GM04503 (cell line): Measurements from ENCODE around the gene GALNT14.
"Not testable (repeated sequence)": the region's sequence is repeated elsewhere in the genome, so short reads cannot be mapped to it uniquely, and the experiment has no call there.

Source experiments
- DNase-seq: peaks from one replicate; pipeline ENCODE4 v3.0.0-alpha.2; 2012; ENCODE audit warnings: low read depth

GALNT14 gene, protein sequence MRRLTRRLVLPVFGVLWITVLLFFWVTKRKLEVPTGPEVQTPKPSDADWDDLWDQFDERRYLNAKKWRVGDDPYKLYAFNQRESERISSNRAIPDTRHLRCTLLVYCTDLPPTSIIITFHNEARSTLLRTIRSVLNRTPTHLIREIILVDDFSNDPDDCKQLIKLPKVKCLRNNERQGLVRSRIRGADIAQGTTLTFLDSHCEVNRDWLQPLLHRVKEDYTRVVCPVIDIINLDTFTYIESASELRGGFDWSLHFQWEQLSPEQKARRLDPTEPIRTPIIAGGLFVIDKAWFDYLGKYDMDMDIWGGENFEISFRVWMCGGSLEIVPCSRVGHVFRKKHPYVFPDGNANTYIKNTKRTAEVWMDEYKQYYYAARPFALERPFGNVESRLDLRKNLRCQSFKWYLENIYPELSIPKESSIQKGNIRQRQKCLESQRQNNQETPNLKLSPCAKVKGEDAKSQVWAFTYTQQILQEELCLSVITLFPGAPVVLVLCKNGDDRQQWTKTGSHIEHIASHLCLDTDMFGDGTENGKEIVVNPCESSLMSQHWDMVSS

GRCh38 chr2:31138037-31138962 lies at the start of gene GALNT14:
Gene GALNT14 (minus strand): TSS chr2:31138440. CDS start chr2:31138086, 354 bp downstream.
- DNase-seq: no peak

- DNase-seq: no peak
Measured at GRCh38 chr2:31187166-31187565, 48.9 kb upstream of the GALNT14 start.

DNA sequence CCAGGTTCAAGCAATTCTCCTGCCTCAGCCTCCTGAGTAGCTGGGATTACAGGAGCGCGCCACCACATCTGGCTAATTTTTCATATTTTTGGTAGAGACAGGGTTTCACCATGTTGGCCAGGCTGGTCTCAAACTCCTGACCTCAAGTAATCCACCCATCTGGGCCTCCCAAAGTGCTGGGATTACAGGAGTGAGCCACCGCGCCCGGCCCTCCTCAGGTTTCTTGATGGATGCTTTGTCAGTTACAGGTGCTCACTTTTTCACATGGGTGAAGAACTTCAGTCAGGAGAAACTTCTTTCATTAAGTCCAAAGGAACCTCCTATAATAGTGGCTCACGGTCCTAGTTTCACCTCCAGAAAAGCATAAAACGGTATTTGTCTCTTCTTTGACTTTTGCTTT lies 45.7 kb upstream of the GALNT14 start:
- DNase-seq: not testable (repeated sequence)

DNA sequence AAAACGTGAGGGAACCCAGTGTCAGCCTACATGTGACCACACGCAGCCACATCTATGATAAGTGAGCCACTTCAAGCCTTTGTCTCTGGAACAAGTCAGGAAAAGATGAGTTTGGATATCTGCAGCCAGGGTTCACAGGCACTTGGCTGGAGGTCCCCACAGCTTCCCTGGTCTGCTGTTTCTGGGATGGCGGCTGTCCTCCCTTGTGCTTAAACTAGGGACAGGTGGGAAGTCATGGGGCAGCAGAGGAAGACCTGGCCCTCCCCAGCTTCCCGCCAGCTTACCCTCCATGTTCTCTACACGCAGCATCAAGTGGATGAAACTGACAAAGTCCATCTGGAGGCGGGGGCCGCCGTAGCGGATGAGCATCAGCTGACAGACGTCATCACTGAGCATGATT lies 38.5 kb upstream of the GALNT14 start:
- no peak for DNase-seq

DNA sequence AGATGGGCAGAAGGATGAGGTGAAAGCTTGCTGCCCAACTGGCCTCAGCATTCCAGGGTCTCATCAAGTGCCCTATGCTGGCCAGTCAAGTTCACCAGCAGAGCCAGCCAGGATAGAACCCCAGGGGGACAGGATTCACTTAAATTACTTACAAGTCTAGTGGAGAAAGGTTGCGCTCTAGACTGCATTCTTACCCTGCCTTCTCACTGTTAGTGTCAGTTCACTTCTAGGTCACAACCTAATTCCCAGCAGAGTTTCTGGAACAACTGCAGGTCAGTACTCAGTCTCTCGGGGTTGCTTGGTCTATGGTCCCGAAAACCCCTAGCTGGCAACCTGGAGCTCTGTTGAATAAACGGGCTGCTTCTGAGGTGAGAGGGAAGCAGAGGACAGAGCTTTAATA lies 32.9 kb upstream of the GALNT14 start:
- DNase-seq: no peak

DNA sequence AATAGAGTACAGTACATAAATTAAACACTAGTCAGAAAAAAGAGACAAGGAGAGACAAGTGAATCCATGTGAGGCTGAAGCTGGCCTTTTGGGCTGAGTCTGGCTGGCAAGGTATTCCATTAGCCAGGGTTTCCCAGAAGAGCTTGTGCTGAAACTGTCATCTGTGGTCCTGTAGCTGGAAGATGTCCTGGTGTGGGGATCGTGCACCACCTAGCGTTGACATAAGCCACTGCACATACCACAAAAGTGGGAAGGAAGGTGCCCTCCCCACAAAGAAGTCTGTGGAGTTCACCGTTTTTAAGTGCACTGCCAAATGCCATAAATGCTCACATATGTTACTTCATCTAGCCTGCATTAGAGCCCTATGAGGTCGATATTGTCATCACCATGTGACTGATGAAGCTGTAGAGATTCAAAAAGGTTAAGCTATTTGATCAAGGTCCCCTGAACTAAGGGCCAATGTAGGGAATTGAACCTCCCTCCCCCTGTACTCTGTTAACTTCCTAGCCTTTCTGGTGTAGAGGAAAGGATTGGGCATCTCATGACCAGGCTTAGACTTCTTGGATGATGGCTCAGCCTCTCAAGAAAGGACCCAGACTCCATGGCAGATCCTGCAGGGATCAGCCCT lies 31.9 kb upstream of the GALNT14 start:
- peak; percentile 13 for DNase-seq

GRCh38 chr2:31168291-31168690 lies 30.1 kb upstream of the GALNT14 start:
- peak; percentile 1 for DNase-seq

DNA sequence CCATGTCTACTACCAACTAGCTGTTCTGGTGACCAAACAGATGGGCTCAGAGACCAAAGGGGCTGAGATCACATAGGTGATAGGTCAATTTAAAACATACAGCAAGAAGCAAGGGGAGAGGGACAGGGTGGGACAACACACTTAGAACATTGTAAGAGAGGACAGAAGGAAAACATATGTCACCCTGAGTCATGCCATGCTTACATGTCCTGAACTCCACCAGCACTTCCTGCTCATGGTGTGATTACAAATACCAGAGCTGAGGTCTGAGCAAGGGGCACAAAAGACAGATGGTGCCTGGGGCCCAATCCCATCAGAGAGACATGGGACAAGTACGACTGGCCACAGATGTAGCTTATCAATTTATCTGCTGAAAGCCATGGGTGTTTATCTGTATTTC lies 28.7 kb upstream of the GALNT14 start:
- DNase-seq: no peak

- no peak for DNase-seq
Measured at GRCh38 chr2:31163011-31163539, 24.8 kb upstream of the GALNT14 start.

- DNase-seq: no peak
Measured at GRCh38 chr2:31161637-31162036, 23.4 kb upstream of the GALNT14 start.

- no peak for DNase-seq
Measured at GRCh38 chr2:31151501-31151900, 13.3 kb upstream of the GALNT14 start.

- no peak for DNase-seq
Measured at GRCh38 chr2:31150120-31150670, 12.0 kb upstream of the GALNT14 start.

DNA sequence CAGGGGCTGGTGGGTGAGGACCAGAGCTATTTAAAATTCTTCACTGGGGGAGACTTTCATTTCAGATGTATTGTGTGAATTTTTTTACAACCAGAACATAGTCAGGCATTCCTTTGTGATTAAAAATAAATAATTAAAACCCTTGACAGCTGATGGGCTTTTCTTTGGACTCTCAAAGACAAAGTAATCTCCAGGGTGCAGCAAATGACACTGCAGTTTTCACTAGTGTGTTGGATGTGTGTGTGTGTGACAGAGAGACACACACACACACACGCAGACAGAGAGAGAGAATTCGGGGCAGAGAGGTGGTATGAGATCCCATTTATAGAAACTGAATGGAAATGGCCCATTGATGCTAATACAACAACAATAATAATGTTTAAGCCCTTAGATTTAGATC lies 10.3 kb upstream of the GALNT14 start:
- DNase-seq: no peak

GRCh38 chr2:31147645-31148044 lies 9.4 kb upstream of the GALNT14 start:
- DNase-seq: no peak

GRCh38 chr2:31142110-31142509 lies 3.9 kb upstream of the GALNT14 start:
- DNase-seq: no peak

DNA sequence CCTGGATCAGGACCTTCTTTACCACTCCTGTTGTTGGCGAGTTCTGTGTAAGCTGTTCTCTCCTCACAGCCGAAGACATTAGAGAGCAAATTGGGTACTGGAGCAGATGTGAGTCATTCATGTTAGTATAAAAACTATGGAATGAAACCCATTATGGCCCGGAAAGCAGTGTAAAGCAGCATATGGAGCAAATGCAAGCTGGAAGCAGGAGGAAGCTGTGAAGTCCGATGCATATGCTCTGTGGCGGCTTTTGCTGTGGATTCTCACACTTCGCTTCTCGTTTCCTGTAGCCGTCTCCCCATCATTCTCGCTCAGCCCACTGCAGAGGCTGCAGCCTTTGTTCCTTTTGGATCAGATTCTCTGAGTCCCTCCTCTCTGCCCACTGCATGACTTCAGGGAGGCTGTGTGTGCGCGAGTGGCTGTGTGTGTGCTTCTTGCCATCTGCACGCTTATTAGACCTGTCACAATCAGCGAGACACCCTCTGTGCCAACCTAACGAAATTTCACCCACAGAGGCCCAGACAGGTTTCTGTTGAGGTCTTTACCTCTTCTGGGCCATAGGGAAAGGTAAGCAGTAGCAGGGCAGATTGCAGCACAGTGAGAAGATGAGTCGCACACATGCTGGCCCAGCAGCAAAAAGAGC lies 3.3 kb upstream of the GALNT14 start:
- DNase-seq: no peak

DNA sequence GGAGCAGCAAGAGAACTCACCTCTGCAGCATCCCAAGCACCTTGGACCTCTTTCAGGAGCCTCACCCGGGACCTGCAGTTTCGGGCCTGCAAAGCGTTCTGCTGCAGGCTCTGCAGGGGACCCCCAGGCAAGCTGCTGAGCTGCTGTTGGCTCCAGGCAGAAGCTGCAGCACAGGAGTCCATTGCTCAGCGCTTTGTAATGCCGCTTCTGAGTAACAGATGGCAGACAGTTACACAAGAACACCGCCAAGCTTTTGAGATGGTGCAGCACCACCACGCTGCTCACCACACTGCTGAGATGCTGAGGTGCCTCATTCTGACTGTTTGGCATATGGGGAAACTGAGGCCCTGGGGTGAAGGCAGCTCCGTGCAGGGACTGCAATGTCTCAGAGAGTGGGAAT lies 1.9 kb upstream of the GALNT14 start:
- no peak for DNase-seq

- DNase-seq: no peak
Measured at GRCh38 chr2:31139671-31140070, 1.4 kb upstream of the GALNT14 start.

GRCh38 chr2:31137211-31138036 lies 816 bp downstream of the GALNT14 start:
- no peak for DNase-seq

GRCh38 chr2:31136732-31137131 lies 1.5 kb downstream of the GALNT14 start:
- DNase-seq: no peak
